Keratinocyte (primary cell): ENCODE data around the gene KLK6.

Experiments
- CTCF ChIP-seq, 3 experiments: IDR thresholded peaks in 1 of 3; conservative IDR thresholded peaks in 1 of 3; optimal IDR thresholded peaks in 1 of 3; 2 replicates in 2 of 3; 3 replicates in 1 of 3; pipeline versions ENCODE3 to v1.5.1; 2011; ENCODE audit warnings: low read length in 3 of 3, mild to moderate bottlenecking in 3 of 3, moderate library complexity in 2 of 3, control low read depth in 1 of 3, inconsistent platforms in 1 of 3; ENCODE audit not compliant: insufficient read depth in 2 of 3; ENCODE audit errors: extremely low read depth in 1 of 3
- EZH2 ChIP-seq: IDR thresholded peaks from one replicate; pipeline ENCODE4 v1.6.1; 2012; ENCODE audit warnings: inconsistent platforms, mild to moderate bottlenecking, low read length, moderate library complexity

- no peak for TF ChIP-seq CTCF (optimal IDR thresholded peaks at IDR 0.05 in 1 of 3, IDR thresholded peaks at IDR 0.05 in 1 of 3, conservative IDR thresholded peaks at IDR 0.05 in 1 of 3; ENCODE audit: extremely low read depth in 1 of 3, insufficient read depth in 2 of 3, low read length in 3 of 3)
- no peak for TF ChIP-seq EZH2
Observed at GRCh38 chr19:50994129-50994528, 24.7 kb upstream of the KLK6 start.
